Neural crest cell (in vitro differentiated cells): ENCODE data around the gene YKT6. TPM values are rescaled to one million over a fixed set of nuclear protein-coding genes. Genes with fewer than 3 reads are reported as not detected.

Experiments used
- DNase-seq: peaks from one replicate; pipeline ENCODE4 v3.0.0; 2021; ENCODE audit warnings: low read depth, mixed read lengths, low spot score
- H3K27ac Mint-ChIP-seq: one replicate; pipeline ENCODE4 v1.8.0; 2021; ENCODE audit warnings: mild to moderate bottlenecking, mixed read lengths; ENCODE audit not compliant: unreplicated experiment
- H3K27me3 Mint-ChIP-seq: 2 replicates; pipeline ENCODE4 v1.8.0; 2021; ENCODE audit warnings: low read depth, mild to moderate bottlenecking, mixed read lengths
- H3K36me3 Mint-ChIP-seq: 2 replicates; pipeline ENCODE4 v1.8.0; 2021; ENCODE audit warnings: low read depth, mild to moderate bottlenecking, mixed read lengths
- H3K4me1 Mint-ChIP-seq: 2 replicates; pipeline ENCODE4 v1.8.0; 2021; ENCODE audit warnings: mixed read lengths
- H3K4me3 Mint-ChIP-seq: one replicate; pipeline ENCODE4 v1.8.0; 2021; ENCODE audit warnings: mild to moderate bottlenecking, mixed read lengths
- H3K9me3 Mint-ChIP-seq: 2 replicates; pipeline ENCODE4 v1.8.0; 2021; ENCODE audit warnings: mixed read lengths
- total RNA-seq: library from RNA; stranded (reverse); gene quantifications from 2 replicates; pipeline ENCODE4 v1.2.1, GENCODE V29; 2021
- TF ChIP-seq, protein P1 (sequence below): fragments of 200-600 bp; sonication (generic); conservative IDR thresholded peaks from 2 replicates; pipeline ENCODE4 v1.5.0; 2021; ENCODE audit warnings: antibody characterized with exemption, mild to moderate bottlenecking

YKT6 gene
- total RNA-seq, 1 donor from 2014 or later = 97.4 TPM

DNA sequence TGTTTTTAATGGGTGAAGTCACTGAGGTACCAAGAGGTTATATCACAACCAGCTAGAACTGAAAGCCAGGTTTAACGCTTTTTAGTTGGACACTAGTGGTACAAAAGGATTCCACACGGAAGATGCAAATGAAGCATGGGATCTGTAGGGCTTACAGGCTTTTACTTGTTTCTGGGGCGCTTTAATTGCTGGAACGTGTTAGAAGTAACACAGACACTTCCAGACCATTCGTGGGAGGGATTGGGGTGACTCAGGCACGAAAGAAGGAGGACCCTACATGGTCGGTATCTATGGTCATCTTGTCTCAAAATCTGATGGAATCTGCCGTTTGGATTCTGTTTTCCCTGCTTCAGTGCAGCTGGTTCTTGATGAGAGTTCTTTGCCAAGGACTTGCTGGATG lies 1.0 kb downstream of the YKT6 start:
- Mint-ChIP-seq H3K9me3 (no peaks in the 10 kb centered on the region), H3K4me1 (peaks cover 23% of the 10 kb centered on the region), H3K27me3 (peaks cover 27% of the 10 kb centered on the region), H3K27ac (no peak overlapping the region), H3K4me3 (peak overlapping the region; percentile 92), H3K36me3 (peaks cover 2% of the 10 kb centered on the region)
- no peak for DNase-seq
- TF ChIP-seq, protein P1, sequence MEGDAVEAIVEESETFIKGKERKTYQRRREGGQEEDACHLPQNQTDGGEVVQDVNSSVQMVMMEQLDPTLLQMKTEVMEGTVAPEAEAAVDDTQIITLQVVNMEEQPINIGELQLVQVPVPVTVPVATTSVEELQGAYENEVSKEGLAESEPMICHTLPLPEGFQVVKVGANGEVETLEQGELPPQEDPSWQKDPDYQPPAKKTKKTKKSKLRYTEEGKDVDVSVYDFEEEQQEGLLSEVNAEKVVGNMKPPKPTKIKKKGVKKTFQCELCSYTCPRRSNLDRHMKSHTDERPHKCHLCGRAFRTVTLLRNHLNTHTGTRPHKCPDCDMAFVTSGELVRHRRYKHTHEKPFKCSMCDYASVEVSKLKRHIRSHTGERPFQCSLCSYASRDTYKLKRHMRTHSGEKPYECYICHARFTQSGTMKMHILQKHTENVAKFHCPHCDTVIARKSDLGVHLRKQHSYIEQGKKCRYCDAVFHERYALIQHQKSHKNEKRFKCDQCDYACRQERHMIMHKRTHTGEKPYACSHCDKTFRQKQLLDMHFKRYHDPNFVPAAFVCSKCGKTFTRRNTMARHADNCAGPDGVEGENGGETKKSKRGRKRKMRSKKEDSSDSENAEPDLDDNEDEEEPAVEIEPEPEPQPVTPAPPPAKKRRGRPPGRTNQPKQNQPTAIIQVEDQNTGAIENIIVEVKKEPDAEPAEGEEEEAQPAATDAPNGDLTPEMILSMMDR = no peak

DNA sequence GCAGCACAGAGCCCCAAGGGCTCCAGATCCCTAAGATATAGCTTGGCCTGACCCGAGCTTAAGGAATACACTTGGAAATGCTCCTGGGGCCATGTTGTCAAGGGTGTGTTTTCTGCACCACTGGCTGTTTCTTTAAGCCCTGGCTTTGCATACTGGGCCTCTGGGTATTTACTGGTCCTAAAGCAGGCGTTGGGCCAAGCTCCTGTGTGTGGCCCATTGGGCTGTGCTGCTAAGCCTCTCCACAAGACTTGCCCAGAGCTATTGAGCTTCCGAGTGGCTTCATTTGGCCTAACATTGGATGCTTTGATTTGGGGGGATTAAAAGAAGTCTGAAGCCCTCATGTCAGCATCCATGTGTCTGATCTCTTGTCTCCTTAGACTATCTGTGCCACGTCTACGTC lies 5.2 kb downstream of the YKT6 start:
- H3K27ac Mint-ChIP-seq = no peak overlapping the region
- H3K4me3 Mint-ChIP-seq = peak overlapping the region; percentile 9
- no peak for DNase-seq
- H3K4me1 Mint-ChIP-seq = peaks cover 23% of the 10 kb centered on the region
- TF ChIP-seq, protein P1 = no peak
- peaks cover 5% of the 10 kb centered on the region for H3K36me3 Mint-ChIP-seq
- H3K27me3 Mint-ChIP-seq = no peaks in the 10 kb centered on the region
- no peaks in the 10 kb centered on the region for H3K9me3 Mint-ChIP-seq

DNA sequence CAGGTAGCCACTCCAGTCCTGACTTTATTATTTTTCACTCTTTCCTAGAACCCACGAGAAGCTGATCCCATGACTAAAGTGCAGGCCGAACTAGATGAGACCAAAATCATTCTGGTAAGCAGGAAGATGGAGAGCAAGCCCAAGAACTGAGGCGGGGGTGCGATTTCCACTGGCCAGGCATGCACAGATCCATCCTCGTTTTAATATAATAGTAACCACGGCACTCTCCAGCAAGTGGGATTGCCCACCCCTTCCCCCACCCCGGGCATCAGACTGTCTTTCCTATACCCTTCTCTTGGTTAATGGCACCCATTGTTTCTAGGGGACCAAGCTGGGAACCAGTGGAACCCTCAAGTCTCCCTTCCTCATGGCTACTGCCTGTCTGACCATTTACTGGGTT lies 7.3 kb downstream of the YKT6 start:
- no peaks in the 10 kb centered on the region for H3K9me3 Mint-ChIP-seq

DNA sequence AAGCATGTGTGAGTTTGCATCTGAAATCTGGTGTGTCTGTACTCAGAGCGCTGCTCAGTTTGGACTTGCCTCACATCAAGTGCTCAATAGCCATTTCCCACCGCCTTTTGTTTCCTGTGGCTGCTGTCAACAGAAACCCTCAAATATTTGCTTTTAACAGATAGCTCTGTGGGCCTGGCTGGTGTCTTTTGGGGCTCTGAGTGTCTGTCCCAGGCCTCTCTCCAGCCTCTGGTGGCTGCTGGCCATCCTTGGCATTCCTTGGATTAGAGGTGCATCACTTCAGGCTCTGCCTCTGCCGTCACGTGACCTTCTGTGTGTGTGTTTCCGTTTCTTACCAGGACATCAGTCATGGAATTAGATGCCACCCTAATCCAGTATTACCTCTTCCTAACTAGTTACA lies 9.3 kb downstream of the YKT6 start:
- TF ChIP-seq, protein P1 = no peak
- no peak overlapping the region for H3K4me3 Mint-ChIP-seq
- no peak overlapping the region for H3K27ac Mint-ChIP-seq
- H3K4me1 Mint-ChIP-seq = peaks cover 7% of the 10 kb centered on the region
- no peak for DNase-seq
- no peaks in the 10 kb centered on the region for H3K9me3 Mint-ChIP-seq
- no peaks in the 10 kb centered on the region for H3K27me3 Mint-ChIP-seq
- H3K36me3 Mint-ChIP-seq = peaks cover 8% of the 10 kb centered on the region

More for the DNA sequence above, 7.3 kb downstream of the YKT6 start:
- Mint-ChIP-seq H3K4me1 (peaks cover 7% of the 10 kb centered on the region), H3K4me3 (no peak overlapping the region), H3K27me3 (no peaks in the 10 kb centered on the region), H3K36me3 (peaks cover 8% of the 10 kb centered on the region), H3K27ac (no peak overlapping the region)
- TF ChIP-seq, protein P1 = no peak
- no peak for DNase-seq

DNA sequence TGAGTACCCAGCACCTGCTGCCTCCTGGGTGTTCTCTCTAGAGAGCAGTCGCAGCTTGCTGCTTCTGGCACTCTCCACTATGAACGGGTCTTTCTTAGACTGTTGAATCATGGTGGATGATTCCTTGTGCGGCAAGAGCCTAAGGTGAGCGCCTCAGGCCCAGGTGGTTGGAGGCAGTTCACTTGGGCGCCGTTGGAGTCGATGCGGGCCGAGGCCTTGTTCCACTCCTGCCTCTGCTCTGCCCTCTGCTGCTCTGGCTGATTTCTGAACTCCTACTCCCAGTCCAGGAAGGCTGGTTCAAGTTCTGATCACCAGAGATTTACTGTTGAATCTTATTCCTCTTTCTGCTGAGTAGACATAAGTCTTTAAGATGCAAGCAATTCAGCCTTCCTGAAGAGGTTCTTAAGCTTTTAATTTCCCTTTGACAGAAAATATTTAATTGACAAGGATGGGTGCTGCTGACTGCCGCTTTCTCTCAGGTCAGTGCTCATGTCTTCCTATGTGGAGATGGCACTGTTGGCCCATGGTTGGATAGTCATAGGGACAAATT lies 10.4 kb downstream of the YKT6 start:
- H3K9me3 Mint-ChIP-seq = no peaks in the 10 kb centered on the region

More for the DNA sequence above, 10.4 kb downstream of the YKT6 start:
- H3K36me3 Mint-ChIP-seq = peaks cover 5% of the 10 kb centered on the region
- no peak overlapping the region for H3K27ac Mint-ChIP-seq
- TF ChIP-seq, protein P1 = no peak
- H3K4me1 Mint-ChIP-seq = peaks cover 7% of the 10 kb centered on the region
- H3K4me3 Mint-ChIP-seq = no peak overlapping the region
- H3K27me3 Mint-ChIP-seq = no peaks in the 10 kb centered on the region
- DNase-seq = no peak
